Activated CD4-positive, alpha-beta T cell treated with anti-CD3 and anti-CD28 coated beads, Interleukin-10, Interleukin-2, amounts not matched to agents 100 ng/mL and 50 ng/mL, durations not matched to agents 16 hours and 8 hours (primary cell): ENCODE data around the gene ZFR.
"Not testable (repeated sequence)": the region's sequence is repeated elsewhere in the genome, so short reads cannot be mapped to it uniquely, and the experiment has no call there.

Experiments
- DNase-seq: peaks from one replicate; pipeline ENCODE4 v3.0.0-alpha.2; 2020

The ZFR gene

DNA sequence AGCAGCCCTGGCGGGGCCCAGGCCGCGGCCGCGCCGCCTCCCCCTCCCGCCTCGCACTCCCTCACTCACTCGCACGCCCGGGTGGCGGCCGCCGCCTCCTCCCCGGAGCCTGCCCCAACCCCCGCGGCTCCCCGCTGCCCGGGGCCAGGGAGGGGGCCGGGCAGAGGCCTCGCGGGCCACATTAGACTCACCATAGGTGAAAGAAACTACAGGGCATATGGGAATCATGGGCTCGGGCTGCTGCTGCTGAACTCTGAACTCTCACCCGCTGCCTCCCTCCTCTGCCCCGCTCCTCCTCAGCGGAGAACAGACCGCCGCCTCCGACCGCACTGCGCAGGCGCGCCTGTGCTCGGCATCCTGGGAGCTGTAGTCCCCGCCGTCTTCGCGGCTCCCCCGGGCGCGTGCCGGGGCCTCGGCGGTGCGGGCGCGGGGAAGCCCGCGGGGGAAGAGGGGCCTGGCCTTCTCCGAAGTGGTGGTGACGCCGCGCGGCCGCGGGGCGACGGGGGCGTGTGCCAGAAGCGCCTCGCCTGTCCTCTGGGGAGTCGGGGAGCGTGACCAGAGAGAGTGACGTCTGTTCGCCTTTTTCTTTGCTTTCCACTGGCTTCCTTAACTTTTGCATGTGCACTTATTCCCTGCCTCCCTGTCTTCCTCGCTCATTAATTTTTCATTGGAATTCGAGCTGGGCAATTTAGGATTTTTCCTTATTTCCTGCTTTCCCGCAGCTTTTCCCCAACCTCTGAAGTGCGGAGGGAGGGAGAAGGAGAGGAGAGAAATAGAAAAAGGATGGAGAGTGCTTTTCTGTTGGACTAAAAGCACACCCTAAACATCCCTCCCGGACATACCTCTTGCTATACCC, at the start of gene ZFR:
Gene ZFR (minus strand): TSS at position 310 of the 856 bp plus-strand sequence. CDS start 82 bp downstream, at position 228.
- DNase-seq: peak; percentile 97

DNA sequence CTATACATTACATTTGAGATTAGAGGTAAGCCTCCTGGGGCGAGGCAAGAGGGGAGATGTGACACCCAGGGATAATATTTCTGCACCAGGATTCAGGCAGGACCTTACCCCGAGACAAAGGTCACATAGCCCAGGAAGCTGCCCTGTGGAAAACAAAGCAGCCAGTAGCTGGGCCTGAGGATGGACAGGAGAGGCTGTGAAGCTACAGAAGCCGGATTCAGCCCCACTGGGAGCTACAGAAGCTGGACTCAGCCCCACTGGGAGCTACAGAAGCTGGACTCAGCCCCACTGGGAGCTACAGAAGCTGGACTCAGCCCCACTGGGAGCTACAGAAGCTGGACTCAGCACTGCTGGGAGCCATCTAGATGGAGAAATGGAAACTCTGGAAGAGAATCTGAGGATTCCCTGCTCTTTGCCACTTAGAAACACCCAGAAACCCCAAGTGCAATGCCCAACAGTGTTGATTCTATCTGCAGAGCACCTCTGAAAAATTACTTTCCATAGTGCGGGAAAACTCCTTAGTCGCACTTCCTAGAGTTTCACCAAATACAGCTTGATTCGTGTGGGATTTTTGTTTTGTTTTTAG, 46.5 kb upstream of the ZFR start:
- DNase-seq: no peak

DNA sequence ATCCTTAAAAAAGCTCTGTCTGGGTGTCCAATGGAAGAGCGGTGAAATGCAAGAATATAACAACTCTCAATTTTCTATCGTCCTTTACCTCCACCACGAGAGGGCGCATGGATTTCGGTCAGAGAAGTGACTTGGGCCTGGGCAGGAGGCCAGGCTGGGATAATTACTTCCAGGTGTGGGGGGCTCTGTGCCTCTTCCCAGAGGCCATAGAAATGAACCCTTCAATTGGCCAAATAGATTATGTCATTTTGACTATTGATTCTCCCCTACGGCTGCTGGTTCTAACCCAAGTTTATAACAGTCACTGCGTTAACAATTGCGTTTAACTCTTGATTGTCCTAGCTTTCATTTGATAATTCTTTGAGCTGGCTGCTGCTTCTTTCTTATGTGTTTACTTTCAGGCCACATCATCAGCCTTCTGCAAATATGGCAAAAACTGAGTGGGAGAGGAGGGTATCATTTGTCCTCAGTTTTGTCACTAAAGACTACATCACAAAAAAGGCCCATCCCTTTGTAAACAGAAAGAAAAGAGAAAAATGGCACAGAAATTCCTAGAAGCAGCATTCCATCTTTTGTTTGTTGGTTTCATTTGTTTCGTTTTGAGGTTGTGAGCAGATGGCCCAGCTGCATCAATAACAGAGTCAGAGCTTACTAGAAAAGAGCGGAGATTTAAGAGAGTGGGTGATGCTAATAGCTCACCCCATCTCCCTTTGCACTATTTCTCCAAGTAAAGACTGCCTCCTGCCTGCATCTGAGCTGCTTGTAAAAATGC, 45.4 kb upstream of the ZFR start:
- DNase-seq: peak; percentile 75

DNA sequence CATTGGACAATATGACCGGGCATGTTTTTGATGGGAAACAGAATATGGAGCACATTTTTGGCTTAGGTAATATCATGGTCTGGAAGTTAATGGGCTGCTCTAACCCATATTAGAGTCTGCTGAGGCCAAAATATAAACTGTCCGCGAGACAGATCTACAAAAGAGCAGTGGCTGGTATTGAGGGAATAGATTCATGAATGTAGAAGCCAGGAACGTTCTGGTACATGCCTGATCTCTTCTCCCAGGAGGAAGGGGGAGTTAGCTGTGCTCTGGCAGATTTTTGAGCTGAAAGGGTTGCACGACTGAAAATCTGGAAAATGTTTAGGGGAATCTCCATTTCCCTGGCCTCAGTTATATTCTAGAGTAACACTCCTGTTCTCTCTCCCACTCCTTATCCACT, 42.9 kb upstream of the ZFR start:
- no peak for DNase-seq

DNA sequence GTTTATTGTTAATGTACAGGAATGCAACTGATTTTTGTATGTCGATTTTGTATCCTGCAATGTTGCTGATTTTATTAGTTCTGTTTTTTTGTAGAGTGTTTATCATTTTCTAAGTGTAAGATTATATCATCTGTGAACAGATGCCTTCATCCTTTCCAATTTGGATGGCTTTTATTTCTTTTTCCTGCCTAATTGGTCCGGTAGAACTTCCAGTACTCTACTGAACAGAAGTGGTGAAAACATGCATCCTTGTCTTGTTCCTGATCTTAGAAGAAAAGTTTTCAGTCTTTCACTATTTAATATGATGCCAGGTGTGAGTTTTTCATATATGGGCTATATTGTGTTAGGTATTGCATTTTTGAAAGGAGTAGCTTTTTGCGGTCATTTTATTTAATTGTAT, 42.5 kb upstream of the ZFR start:
- DNase-seq: no peak

DNA sequence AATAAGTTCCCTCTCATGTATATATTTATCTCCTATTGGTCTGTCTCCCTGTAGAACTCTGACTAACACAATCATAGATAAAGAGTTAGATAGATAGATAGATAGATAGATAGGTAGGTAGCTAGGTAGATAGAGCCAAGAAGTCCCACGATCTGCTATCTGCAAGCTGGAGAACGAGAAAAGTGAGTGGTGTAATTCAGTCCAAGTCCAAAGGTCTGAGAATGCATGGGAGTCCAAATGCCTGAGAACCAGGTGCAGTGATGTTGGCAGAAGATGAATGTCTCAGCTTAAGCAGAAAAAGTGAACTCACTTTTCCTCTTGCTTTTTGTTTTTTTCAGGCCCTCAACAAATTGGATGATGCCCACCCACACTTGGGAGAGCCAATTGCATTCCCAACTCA, 37.7 kb upstream of the ZFR start:
- no peak for DNase-seq

DNA sequence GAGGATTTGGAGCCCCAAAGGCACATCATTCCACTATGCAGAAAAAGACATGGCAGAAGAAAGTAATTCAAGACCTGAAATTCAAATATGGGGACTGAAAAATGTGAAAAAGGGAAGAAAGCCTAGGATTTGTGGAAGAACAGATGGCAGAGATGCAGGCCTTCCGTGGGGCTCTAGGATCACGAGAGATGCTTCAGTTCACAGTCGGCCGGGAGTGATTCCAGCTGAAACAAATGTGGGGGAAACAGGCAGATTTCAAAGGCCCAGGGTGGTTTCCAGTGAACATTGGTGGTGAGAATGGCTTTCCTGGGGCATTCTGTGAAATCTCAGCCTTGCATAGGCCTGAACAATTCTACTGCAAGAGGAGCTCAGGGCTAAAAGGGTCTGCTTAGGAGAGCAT, 34.6 kb upstream of the ZFR start:
- no peak for DNase-seq

DNA sequence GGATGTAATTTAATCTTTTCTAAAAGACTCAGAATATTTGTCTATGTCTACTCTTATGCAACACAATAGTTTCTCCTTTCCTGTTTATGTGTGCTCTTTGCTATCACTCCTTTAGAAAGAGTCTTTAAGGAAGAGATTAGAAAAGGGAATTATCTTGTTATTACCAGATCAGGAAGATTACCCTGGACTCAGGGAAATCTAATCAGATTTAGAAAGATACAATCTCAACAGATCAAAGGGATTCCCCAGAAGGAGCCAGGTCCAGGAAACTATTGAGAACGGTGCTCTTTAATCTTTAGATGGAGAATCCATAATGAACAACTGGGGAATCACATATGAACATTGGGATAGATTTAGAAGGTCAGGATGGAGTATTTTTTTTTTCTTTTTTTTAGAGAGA, 32.4 kb upstream of the ZFR start:
- DNase-seq: no peak

DNA sequence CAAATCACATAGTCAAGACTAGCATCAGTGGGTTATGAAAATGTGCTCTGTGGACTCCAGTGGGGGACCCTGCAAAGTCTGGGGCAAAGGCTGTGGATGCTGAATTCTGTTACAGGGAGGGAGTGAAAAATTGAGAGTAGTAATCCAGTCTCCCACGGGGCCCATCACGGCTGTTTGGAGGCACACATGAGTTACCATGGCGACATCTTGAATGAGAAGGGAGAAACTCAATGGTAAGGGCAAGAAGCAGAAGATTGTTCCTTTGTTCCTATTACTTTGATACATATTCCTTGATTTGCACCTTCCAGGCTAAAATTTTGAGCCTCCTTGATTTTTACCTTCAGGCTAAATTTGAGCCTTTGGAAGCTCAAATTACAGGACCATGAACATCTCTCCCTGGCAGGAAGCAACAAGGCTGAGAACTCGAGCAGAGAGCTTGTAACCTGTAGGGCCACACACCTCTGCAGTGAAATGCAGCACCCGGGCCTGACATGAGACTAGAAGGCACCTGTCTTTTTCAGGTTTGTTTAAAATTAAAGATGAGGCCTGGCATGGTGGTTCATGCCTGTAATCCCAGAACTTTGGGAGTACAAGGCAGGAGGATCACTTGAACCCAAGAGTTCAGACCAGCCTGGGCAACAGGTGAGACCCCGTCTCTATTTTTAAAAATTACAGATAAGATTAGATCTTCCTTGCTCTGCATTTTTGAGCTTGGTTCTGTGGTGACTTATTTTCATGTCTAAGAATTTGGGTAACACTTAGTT, 31.0 kb upstream of the ZFR start:
- DNase-seq: no peak

DNA sequence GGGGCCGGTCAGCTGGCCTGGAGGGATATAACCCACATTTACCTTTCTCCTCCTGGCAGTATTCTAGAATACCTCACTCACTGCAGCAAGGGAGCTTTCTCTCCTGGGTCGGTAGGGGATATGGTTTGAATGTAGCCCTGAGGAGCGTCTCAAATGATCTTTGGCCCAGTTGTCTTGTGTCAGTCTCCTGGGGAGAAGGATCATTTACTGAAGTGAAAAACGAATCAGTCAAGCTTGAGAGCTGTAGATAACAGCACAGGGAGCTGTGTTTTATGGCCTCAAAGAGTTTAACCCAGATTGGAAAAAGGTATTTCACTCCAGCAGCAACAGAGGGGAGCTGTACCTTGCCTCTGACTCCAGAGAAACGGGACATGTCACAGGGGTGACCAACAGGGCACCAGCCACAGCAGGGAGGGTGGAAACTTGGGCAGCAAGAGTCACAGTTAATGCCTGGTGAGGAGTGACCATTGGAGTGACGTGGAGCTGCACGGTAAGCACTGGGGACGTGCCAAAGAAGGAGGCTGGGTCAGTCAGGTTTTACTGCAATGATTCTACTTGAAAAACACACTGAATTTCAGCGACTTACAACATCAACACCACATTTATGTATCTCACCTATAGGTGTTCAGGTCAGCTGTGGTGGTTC, 29.8 kb upstream of the ZFR start:
- DNase-seq: no peak

DNA sequence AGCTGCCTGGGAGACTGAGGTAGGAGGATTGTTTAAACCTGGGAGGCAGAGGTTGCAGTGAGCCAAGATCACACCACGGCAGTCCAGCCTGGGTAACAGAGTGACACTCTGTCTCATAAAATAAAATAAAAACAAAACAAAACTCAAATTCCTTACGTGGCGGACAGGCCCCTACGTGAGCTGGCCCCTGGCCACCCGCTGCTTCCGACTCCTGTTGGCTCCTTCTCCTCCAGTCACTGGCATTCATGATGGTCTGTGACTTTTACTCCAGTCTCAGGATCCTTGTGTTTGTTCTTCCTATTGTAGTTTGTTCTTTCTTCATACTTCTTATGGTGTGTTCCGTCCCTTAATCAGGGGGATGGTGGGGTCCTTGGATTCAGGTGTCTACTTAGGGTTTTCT, 28.5 kb upstream of the ZFR start:
- DNase-seq: no peak

DNA sequence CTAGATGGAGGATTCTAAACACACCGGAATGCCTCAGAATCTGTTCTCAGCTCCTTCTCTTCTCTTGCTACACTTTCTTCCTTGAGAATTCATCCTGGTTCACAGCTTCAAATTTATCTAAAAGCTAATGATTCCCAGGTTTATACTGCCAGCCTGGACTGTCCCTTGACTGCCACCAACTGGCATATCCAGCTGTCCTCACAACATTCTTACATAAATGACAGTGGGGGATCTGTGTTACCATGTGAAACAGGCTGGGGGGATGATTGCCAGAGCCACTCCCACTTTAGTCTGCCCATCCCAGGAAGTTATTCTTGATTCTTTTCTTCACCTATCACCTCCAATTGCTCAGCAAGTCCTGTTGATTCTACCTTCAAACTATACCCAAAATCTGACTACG, 27.2 kb upstream of the ZFR start:
- no peak for DNase-seq

DNA sequence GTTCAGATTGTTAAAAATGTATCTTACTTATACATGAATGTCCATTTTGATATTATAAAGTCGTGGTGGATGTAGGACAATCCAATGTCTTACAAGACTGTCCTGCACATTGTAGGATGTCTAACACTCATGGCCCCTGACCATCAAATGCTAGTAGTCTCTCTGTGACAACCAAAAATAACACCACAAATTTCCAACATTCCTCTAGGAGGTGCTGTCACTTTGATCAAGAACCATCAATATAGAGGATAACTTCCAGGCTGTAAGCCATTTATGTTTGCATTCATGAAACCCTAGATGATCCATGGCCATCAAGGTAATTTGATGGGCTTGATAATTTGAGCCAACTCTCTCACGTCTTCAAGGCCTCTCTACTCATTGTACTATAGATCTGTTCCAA, 20.5 kb upstream of the ZFR start:
- no peak for DNase-seq

DNA sequence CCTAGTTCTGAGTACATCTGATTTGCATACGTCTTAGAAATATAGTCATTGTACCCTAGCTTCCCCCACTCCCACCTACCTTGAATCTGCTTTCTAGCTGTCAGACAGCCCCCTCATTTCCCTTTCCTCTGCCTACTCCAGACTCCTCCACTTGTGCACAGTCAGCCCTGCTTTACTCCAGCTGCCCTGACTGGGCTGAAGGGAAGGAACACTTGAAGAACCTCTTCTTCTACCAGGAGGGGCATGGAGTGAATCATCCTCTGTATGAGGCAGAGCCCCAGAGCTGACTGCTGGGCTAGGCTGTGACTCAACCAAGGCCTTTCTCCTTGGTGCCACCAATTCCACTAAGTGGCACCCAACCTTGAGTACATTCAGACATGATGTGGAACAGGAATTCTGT, 18.1 kb upstream of the ZFR start:
- DNase-seq: peak; percentile 32

DNA sequence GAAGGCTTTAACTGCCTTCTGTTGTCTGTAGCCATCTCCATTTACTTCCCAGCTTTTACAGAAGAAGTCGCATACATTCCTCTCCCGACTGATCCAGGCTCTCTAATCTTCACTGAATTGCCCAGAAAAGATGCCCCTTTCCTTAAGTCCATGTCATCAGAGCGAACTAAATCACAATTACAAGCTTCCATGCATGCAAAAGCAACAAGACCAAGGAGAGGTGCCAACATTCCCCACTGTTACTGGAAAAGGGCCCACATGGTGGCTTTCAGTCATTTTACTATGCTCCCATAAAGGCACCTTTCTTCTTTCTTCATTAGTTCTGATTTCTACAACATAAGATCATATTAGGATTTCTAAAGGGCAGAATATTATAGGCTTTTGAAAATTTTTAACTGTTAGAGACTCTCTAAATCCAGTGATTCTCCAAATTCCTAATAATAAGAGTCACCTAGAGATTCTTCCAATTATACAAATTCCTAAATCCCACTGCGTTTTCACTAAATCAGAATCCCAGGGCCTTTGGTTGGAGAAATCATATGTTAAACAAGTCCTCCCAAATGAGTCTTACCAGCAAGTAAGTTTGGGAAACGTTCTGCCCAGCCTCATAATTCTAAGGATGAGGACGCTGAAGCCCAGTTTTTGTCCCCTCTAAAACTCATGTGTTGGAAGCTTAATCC, 17.0 kb upstream of the ZFR start:
- DNase-seq: no peak

DNA sequence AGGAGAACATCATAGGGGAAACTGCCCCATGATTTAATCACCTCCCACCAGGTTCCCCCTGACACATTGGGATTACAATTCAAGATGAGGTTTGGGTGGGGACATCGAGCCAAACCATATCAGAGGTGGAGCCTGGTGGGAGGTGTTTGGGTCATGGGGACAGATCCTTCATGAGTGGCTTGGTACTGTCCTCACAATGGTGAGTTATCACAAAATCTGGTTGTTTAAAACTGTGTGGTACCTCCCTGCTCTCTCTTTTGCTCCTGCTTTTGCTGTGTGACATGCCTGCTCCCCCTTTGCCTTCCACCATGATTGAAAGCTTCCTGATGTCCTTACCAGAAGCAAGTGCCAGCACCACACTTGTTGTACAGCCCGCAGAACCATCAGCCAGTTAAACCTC, 16.2 kb upstream of the ZFR start:
- no peak for DNase-seq

DNA sequence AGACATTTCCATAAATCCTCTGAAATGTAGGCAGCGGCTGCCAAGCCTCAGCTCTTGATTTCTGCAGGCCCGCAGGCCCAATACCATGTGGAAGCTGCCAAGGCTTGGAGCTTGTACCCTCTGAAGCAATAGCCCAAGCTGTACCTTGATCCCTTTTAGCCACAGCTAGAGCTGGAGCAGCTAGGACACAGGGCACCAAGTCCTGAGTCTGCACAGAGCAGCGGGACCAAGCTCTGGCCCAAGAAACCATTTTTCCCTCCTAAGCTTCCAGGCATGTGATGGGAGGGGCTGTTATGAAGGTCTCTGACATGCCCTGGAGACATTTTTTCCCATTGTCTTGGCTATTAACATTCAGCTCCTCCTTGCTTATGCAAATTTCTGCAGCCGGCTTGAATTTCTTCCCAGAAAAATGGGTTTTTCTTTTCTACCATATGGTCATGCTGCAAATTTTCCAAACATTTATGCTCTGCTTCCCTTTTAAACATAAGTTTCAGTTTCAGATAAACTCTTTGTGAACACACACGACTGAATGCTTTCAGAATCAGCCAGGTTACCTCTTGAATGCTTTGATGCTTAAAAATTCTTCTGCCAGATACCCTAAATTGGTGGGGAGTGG, 14.4 kb upstream of the ZFR start:
- DNase-seq: no peak

DNA sequence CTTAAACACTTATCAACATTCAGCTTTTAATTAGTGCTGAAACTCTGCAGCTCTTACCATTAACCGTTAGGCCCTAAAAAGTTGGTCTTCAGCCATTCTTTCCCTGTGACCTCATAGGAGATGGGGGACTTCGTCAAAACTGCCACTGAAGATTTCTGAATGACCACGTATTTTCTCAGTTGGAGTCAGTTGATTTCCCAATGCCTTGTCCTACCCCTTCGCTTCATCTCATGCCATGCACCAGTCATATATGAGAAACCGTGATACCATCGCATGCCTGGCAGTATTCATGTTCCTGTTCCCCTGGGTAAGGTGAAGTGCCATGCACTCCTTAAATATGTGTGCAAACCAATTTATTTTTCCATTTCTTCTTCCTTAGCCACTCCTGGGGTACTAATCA, 10.8 kb upstream of the ZFR start:
- no peak for DNase-seq

DNA sequence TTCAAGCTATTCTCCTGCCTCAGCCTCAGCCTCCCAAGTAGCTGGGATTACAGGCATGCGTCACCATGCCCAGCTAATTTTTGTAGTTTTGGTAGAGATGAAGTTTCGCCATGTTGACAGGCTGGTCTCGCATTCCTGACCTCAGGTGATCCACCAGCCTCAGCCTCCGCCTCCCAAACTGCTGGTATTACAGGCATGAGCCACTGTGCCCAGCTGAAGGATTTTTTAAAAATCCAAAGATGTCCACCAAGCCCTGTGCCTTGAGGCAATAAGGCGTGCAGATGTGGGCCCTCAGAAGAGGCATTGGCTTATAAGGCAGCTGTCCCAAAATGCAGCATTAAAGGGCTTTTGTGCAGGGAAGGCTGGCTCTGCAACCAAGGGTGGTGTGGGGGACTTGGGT, 10.3 kb upstream of the ZFR start:
- no peak for DNase-seq

DNA sequence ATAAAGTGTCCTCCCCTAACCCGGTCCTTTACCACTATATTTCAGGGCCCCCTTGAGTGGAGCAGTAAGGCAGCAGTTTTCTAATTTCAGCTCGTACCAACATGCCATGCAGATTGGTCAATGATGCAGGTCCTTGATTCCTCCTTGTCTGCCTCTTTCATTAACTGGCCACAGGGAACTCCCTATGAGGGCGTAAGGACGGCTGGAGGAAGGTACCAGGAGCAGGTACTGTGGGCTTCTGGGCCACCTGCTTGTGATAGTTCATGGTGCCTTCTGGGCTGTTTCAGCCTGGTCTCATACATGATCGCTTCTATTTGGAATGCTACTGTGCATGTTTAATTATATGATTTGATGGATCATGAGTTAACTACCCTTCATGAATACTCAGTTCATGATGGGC, 9.4 kb upstream of the ZFR start:
- no peak for DNase-seq

DNA sequence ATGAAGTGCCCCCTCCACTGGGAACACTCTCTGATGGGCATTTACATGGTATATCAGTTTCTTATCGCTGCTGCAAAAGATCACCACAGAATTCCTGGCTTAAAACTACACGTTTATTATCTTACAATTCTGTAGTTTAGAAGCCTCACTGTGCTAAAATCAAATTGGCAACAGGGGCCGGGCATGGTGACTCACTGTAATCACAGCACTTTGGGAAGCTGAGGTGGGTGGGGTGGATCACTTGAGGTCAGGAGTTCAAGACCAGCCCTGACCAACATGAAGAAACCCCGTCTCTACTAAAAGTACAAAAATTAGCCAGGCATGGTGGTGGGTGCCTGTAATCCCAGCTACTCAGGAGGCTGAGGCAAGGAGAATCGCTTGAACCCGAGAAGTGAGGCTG, 7.8 kb upstream of the ZFR start:
- DNase-seq: not testable (repeated sequence)

DNA sequence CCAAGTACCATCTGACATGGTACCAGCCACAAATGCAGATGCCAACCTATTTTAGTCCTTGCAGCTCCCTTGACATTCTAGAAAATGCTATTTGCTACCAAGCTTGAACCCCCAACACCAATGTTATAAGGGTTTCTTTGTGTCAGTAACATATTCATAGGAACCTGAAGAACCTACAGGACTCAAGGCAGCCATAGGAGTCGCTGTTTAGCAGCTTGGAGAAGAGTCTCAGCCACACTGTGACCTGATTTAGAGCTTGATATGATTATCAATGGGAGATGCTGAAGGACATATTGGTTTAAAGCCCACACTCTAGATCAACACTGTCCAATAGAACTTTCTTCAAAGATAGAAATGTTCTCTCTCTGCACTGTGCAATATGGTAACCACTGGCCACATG, 6.4 kb upstream of the ZFR start:
- DNase-seq: no peak
